GM21515 (cell line): Measurements from ENCODE around the gene CERT1.
A peak's percentile ranks its signal among the peaks of the same experiment; 100 is the strongest.
"Not testable (repeated sequence)": the region's sequence is repeated elsewhere in the genome, so short reads cannot be mapped to it uniquely, and the experiment has no call there.

Source experiments
- ATAC-seq: cut with Tn5 transposase; IDR thresholded peaks from one replicate; pipeline ENCODE4 v1.9.1; 2021; ENCODE audit not compliant: unreplicated experiment

The CERT1 gene

DNA sequence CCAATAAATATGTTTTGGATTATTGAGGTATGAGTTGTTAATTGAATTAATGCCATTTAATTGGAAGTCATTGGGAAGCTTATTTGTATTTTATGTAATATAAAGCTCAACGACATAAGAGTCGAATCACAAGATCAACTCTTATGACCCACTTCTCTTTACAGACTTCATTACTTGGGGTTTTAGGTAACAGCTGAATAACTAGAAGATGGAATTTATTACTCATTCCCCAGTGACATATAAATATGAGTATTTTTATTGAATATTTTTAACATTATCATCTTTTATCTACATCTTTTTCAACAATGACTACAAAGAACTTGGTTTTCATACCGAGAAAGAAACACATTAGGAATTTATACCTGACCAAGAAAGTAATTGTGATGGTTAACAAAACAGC, 153.3 kb downstream of the CERT1 start:
- ATAC-seq = no peak

DNA sequence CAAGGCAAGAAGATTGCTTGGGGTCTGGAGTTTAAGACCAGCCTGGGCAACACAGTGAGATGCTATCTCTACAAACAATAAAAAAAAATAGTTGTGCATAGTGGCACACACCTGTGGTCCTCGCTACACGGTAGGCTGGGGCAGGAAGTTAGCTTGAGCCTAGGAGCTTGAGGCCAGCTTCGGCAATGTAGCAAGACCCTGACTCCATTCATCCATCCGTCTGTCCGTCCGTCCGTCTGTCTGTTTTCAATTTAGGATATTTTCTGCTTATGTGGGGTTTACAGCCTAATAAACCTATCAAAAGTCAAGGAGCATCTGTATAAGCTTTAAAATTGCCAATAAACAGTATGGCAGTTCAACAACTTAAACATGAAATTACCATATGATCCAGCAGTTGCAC, 154.7 kb downstream of the CERT1 start:
- no peak for ATAC-seq

DNA sequence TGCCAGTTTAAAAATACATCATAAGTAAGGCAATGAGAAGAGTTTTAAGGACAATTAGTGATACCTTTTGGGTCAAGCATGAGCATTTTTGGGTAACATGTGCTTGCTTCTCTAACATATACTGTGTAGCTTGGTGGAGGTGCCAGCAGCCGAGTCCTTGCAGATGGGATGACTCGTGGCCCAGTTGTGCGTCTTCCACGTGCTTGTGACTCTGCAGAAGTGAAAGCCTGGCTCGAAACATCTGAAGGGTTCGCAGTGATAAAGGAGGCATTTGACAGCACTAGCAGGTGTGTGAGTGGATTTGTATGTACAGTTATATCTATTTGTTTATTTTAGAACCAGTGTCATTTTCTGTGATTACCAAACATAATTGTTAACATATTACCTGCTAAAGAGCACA, 156.2 kb downstream of the CERT1 start:
- no peak for ATAC-seq

DNA sequence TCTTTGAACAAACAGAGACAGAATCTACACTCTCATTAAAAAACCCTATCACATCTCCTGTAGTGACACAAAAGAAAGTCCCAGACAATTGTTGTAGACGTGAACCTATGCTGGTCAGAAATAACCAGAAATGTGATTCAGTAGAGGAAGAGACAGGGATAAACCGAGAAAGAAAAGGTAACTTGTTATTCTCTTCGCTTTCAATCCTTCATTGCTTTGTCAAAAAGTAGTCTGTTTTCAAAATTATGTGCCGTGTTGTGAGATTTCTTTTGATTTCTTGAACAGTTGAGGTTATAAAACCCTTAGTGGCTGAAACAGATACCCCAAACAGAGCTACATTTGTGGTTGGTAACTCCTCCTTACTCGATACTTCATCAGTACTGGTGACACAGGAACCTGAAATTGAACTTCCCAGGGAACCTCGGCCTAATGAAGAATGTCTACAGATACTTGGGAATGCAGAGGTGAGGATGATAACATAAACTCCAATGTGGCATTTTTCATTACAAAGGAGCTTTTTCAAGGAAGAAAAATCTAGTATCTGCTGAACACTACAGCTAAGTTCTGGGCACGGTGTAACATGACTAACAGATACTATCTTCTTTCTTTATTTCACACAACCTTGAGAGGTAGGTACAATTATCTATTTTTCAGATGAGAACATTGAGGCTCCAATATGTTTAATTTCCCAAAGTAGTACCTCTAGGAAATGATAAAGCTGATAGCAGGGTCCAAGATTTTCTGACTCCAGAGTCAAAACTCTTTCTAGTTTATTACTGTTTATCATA, 160.1 kb downstream of the CERT1 start:
- ATAC-seq = no peak

DNA sequence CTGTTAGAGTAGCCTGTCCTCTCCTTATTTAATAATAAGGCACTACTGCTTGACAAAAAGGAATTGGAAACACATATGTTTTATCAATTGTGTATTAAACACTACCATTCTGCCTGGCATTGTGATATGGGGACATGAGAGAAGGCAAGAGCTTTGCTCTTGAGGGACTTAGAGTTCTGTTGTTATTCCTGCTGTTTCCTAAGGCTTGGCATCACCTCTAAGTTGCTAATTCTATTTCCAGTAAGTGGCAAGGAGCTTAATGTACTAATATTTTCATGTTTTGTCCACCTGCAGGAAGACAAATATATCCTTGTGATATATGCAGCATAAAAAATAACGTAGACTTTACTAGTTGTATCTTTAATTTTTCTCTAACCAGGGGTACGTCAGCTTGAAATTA, 161.8 kb downstream of the CERT1 start:
- no peak for ATAC-seq

DNA sequence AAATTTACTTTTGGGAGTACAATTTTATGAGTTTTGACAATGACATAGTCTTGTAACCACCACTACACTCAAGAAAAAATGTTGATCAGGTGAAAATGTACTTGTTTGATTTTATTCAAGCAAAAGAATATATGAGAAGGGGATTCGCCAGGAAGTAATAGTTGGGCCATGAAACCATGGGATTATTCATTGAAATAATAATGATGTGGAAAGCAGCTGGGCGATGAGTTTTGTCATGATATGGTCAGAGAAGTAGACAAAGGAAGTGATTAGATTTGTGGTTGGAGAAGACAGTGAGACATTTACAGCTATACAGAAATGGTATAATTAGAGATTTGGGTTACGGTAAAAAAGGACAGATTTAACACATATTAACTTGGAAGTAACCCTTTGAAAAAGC, 163.2 kb downstream of the CERT1 start:
- no peak for ATAC-seq

DNA sequence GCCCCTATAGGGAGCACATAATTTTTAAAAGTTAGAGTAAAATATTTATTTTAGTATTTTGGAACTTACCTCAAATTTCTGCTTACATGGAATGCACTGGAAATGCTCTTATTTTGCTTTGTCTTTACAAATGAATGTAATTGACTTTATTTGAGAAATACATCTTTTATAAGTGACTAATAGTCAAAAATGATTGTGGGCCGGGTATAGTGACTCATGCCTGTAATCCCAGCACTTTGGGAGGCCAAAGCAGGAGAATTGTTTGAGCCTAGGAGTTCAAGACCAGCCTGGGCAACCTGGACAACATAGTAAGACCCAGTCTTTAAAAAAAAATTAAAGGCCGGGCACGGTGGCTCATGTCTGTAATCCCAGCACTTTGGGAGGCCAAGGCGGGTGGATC, 168.6 kb downstream of the CERT1 start:
- no peak for ATAC-seq

DNA sequence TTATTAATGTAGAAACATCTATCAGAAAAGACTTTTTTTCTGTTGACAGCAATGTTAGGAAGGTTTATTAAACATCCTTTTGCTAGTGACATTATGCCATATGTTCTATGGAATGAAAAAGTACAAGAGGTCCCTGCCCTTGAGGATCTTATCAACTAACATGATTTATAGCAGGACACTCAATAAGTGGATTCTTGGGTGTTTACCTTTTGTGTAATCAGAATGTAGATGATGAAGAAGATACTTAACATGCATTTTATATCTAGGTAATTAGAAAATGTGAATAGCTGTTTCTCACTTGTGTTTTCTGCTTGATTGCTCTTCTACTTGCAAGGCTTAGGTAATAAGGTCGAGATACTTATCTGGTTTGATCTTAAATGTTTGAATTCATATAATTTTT, 169.5 kb downstream of the CERT1 start:
- no peak for ATAC-seq

DNA sequence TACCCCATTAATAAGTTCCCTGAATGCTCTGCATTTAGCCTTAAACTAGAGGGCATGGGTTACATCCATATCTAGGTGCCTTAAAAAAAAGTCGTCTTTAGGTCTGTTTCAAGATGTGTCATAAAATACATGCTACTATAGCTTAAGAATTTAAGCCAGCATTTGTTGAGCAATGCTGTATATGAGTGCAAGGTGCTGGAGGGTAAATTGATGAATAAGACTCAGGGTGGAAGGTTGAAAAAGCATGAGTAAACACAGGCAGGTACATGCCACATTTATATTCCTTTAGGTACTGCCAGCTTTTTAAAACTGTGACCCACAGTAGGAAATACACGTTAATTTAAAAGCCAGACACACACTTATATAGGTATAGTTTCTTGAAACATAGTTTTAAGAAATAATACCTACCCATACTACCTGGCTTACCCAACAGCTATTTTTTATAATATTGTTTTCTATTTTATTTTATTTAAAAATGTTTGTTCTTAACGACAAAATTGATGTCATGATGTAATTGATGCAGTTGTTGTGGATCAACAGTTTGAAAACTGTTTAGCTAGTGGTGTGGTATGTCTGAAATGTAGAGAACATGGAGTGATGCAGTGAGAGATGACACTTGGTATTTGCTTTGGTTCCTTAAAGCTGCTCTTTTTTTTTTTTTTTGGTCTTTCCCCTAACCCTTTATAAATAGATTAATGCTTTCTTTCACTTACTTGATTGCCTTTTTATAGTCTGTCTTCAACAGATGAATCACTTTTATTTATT, 170.5 kb downstream of the CERT1 start:
- no peak for ATAC-seq

DNA sequence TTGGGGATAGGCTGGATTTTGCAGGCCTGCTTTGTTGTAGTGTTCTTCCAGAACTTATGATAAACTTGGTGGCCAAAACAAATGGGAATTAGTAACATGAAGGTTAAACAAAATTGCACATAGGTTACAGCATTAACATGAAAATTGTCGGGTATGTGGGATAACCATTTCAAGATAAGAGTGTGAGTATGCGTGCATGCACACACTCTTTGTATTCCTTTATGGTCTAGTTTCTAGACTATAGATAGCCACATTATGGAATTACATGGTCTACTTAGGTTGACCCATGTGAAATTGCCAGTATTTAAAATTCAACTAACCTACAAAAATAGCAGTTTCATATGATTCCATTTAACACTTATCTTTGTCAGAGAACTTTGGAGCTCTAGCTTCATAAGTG, 173.0 kb downstream of the CERT1 start:
- no peak for ATAC-seq

DNA sequence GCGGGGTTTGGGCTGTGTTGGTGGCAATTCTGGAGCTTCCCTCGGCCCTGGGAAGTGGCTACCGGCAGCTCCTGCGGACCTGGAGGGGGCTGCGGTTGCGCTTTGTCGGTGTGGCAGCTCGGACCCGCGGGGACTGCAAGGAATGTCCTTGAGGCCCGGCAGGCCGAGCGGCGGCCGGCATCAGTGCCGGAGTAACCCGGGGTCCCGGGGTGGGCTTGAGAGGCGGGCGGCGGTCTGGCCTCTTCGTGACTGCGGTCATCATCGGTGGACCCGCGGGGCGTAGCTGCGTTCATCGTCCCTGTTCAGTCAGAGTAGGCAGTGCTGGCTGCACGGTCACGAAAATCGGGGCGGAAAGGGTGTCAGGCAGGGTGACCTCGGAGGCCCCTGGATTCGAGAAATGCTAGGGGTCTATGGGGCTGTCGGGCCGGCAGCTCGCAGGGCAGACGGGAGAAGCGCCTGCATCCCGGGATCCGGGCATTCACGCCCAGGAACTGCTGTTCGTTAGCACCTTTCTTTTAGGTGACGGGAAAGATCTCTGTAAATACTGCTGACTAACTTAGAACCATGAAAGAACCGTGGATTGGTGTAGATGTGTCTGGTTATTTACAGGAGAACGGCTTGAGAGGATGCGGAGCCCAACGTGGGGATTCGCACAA, 173.9 kb downstream of the CERT1 start:
- ATAC-seq = no peak

DNA sequence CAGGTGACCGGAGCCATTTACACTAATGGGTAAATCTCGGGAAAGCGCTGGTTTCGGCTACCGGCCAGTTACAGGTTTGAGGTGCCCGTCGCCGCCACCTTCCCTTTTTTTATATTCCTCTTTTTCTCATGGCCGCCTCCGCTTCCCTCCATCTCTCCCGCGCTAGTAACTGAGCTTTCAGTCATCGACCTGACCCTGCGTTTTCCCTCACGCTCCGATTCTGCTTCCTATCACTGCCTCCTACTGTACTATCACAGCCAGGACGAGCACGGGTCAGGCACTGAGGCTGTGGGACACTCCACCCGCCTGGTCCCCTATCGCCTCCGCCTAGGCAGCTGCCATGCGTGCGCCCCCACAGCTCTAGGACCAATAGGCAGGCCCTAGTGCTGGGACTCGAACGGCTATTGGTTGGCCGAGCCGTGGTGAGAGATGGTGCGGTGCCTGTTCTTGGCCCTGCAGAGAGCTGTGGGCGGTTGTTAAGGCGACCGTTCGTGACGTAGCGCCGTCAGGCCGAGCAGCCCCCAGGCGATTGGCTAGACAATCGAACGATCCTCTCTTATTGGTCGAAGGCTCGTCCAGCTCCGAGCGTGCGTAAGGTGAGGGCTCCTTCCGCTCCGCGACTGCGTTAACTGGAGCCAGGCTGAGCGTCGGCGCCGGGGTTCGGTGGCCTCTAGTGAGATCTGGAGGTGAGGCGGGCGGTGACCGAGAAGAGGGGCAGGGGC, 174.7 kb downstream of the CERT1 start, which contains the start of gene HMGCR:
Gene HMGCR, plus strand, starts transcription at position 606 of the 722 bp plus-strand sequence. CDS start 5,386 bp downstream, outside the sequence.
- ATAC-seq = peak; percentile 99

DNA sequence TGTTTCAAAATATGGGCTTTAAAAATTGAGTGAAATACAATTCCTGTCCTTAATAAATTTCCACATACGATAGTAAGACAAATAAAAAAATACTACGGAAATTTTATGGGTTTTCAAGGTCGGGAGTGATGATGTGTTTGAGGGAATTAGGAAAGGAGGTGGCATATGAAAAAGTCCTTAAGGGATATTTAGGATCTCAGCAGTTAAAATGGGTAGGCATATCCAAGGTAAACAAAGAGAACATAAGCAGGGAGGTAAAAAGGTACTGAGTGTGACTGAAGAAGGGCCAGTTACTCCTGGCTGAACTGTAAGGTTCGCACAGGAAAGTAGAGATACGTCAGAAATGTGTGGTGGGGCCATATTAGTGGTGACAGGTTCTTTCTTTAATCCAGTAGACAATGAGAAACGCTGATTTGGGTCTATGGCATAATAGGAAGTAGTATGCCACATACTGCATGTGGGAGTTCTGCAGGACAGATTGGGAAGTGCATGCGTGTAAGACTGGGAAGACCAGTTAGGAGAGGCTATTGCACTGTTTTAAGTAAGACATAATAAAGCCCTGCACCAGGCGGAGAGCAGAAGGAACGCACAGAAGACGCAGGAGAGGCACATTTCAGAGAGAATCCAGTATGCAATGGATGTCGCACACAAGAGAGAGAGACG, 175.3 kb downstream of the CERT1 start:
- peak; percentile 8 for ATAC-seq

DNA sequence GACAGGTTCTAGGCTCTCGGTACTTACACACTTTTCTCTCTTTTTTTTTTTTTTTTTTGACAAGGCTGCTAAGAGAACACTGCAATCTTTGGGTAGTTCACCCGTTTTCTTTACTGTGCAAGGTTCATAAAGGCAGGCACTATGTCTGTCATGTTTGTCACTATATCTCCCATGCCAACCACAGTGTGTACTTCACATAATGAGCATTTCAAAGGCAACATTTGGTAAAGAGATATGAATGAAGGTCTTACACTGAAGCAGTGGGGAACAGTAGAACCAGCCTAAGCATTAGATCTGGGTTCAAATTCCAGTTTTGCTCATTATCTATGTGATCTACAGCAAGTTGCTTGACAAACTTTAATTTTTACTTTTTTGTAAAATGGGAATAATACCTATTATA, 175.9 kb downstream of the CERT1 start:
- ATAC-seq = no peak

DNA sequence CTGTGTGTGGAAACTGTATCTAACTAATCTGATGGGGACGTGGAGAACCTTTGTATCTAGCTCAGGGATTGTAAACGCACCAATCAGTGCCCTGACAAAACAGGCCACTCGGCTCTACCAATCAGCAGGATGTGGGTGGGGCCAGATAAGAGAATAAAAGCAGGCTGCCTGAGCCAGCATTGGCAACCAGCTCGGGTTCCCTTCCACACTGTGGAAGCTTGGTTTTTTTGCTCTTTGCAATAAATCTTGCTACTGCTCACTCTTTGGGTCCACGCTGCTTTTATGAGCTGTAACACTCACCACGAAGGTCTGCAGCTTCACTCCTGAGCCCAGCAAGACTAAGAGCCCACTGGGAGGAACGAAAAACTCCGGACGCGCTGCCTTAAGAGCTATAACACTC, 177.0 kb downstream of the CERT1 start:
- ATAC-seq = not testable (repeated sequence)

DNA sequence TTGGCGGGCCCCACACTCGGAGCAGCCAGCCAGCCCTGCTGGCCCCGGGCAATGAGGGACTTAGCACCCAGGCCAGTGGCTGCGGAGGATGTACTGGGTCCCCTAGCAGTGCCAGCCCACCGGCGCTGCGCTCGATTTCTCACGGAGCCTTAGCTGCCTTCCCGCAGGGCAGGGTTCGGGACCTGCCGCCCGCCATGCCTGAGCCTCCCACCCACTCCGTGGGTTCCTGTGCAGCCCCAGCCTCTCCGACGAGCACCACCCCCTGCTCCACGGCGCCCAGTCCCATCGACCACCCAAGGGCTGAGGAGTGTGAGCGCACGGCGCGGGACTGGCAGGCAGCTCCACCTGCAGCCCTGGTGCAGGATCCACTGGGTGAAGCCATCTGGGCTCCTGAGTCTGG, 177.7 kb downstream of the CERT1 start:
- not testable (repeated sequence) for ATAC-seq

DNA sequence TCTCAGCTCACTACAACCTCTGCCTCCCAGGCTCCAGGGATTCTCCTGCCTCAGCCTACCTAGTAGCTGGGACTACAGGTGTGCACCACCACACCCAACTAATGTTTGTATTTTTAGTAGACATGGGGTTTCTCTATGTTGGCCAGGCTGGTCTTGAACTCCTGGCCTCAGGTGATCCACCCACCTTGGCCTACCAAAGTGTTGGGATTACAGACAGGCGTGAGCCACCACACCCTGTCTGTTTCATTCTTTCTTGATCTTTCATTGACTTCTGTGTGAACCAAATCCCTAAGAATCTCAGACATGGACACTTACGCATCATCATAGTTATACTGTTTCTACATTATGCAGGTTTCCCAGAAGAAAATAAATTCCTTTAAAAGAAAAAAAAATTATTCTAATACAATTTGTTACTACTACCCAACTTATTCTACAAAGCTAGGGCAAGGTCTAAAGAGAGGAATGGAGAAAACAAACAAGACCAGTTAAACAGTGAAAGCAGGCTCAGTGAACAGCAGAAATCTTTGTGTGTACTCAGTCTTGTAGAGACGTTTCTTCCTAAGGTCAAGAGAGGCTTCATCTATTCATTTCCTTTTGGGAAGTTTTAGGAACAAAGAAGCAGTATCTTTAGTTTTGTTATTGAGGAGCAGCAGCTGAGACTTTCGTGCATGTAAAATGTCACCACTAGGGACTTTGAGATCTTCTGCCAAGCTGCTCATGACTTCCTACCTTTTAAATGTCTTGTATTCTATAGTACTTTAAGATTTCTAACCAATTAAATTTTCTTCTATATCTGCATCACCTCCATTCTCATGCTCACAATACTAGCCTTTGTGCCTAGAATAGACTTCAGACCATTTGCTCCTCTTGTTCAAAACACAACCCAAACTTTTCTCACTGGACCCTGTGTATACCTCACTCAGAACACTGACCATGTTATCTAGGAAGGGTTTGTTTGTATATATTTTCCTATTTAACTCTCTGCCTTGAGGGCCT, 180.0 kb downstream of the CERT1 start:
- no peak for ATAC-seq

DNA sequence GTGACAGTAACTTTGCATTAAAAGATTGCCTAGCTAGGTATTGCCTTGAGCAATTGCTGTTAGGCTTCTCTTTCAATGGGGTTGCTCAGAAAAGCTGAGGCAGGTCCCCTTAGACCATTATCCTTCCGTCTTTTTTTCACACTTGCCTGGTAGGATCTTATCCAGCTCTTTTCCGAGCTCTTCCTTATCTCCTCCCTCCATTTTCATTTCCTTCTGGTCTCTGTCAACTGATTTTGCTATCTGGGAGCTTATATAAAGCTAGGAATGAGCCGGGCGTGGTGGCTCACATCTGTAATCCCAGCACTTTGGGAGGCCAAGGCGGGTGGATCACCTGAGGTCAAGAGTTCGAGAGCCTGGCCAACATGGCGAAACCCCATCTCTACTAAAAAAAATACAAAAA, 181.0 kb downstream of the CERT1 start:
- ATAC-seq = no peak
